ENCODE measurements around the gene DOCK1.

DOCK1 gene

GRCh38 chr10:127003032-127003685 is 97.9 kb downstream of the DOCK1 start:
- H3K27ac ChIP-seq, result no peak overlapping the region
- TF ChIP-seq ZFX (IDR thresholded peaks at IDR 0.05), result no peak
- TF ChIP-seq, protein P1, sequence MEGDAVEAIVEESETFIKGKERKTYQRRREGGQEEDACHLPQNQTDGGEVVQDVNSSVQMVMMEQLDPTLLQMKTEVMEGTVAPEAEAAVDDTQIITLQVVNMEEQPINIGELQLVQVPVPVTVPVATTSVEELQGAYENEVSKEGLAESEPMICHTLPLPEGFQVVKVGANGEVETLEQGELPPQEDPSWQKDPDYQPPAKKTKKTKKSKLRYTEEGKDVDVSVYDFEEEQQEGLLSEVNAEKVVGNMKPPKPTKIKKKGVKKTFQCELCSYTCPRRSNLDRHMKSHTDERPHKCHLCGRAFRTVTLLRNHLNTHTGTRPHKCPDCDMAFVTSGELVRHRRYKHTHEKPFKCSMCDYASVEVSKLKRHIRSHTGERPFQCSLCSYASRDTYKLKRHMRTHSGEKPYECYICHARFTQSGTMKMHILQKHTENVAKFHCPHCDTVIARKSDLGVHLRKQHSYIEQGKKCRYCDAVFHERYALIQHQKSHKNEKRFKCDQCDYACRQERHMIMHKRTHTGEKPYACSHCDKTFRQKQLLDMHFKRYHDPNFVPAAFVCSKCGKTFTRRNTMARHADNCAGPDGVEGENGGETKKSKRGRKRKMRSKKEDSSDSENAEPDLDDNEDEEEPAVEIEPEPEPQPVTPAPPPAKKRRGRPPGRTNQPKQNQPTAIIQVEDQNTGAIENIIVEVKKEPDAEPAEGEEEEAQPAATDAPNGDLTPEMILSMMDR (conservative IDR thresholded peaks at IDR 0.05), result no peak

DNA sequence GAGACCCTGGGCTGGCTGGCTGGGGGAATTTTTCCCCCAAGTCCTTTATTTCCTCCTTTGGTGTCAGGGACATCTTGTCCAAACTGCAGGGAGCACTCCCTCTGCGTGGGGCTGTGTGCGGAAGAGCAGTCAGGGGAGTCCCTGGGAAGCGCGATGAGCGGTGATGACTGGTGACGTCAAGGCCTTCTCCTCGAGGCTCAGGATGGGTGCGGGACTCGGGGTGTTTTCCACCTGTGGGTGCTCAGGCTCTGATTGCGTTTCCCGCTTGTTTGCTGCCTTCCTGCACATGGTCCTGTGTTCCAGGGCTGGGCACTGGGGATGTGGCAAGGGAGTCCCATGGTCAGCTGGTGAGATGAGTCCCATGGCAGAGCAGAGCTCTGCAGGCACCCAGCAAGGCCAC is 101.2 kb downstream of the DOCK1 start:
- H3K27ac ChIP-seq, result no peak overlapping the region
- TF ChIP-seq, protein P1 (conservative IDR thresholded peaks at IDR 0.05), result no peak
- no peak for TF ChIP-seq ZFX (IDR thresholded peaks at IDR 0.05)

DNA sequence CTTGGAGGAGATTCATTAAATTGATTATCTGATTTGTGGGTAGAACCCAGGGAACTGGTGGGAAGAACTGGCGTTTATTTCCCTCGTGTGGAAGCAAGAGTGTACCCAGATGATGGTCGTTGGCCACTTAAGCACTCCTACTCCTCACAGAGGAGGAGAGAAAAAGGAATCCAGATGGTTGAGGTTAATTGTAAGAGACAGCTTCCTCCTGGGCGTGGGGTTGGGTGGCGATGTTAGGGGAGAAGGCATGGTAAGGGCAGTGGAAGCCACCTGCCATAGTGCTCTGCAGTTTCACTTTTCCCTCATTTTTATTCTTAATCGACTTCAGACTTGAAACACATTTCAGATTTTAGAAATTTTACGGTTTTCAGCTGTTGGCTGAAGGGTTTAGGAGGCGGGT is 104.1 kb downstream of the DOCK1 start:
- TF ChIP-seq, protein P1 (conservative IDR thresholded peaks at IDR 0.05), result no peak
- TF ChIP-seq ZFX (IDR thresholded peaks at IDR 0.05), result no peak
- H3K27ac ChIP-seq, result no peak overlapping the region

DNA sequence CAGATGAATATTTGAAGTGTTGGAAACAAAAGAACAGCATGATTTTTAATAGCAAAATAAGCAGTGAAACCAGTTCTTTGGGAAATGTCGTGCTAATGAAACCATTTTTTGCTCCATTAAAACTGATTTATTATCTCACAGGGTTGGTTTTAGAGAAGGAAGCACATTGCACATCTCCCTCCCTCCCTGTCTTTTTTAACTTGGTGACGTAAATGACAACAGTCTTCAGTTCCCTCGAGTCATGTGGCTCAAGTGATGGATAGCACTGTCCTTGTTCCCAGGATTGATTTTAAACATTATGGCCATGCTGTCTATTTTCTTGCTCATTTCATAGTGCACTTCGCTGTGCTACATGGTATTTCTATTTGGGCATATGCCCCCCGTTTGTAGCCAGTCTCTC is 105.9 kb downstream of the DOCK1 start:
- TF ChIP-seq, protein P1 (conservative IDR thresholded peaks at IDR 0.05), result no peak
- TF ChIP-seq ZFX (IDR thresholded peaks at IDR 0.05), result no peak

DNA sequence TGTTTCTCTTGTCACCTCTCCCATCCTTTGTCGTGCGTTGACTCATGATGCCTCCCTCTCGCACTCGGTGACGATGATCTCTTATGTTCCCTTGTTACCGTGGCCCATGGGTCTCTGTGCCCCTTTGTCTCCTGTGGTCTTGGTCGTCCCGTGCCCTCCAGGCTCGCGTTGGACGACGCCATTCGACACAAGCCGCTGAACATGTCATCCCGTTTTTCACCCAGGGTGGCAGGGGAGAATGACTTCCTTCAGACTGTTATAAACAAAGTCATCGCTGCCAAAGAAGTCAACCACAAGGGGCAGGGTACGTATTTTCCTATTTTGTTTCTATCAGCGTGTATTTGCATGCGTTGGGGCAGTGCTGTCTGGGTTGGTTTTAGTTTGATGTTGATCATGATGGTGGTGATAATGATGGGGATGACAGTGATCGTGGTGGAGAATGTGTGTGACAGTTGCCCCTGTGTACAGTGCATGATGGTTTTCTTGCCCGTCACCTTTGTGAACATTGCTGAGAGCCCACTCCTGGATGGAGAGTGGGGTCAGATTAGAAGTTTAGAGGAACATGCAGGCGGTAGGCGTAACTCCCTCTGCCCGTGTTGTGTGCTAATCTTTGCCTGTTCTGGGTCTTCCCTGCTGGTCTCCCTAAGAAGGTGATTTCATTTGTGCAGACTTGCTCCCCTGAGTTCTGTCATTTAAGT is 107.0 kb downstream of the DOCK1 start:
- no peak for TF ChIP-seq ZFX (IDR thresholded peaks at IDR 0.05)
- TF ChIP-seq, protein P1 (conservative IDR thresholded peaks at IDR 0.05), result no peak

More for the DNA sequence above, 105.9 kb downstream of the DOCK1 start:
- H3K27ac ChIP-seq, result no peak overlapping the region

GRCh38 chr10:127012769-127013152 is 107.5 kb downstream of the DOCK1 start:
- peak overlapping the region; percentile 67 for H3K27ac ChIP-seq
- TF ChIP-seq, protein P1 (conservative IDR thresholded peaks at IDR 0.05), result no peak
- TF ChIP-seq ZFX (IDR thresholded peaks at IDR 0.05), result no peak

More for the DNA sequence above, 107.0 kb downstream of the DOCK1 start:
- peak overlapping the region; percentile 67 for H3K27ac ChIP-seq

- peak overlapping the region; percentile 67 for H3K27ac ChIP-seq
- TF ChIP-seq, protein P1 (conservative IDR thresholded peaks at IDR 0.05), result no peak
- no peak for TF ChIP-seq ZFX (IDR thresholded peaks at IDR 0.05)
Observed at GRCh38 chr10:127013211-127013656, 108.0 kb downstream of the DOCK1 start.

Measured in C4-2B (cell line).